Neural cell (in vitro differentiated cells): ENCODE results near the gene TSEN34.
"Not testable (repeated sequence)": the region's sequence is repeated elsewhere in the genome, so short reads cannot be mapped to it uniquely, and the experiment has no call there.

Source experiments
- EZH2 ChIP-seq: fragments of 200-600, 300-800 bp; shearing (Covaris generic), sonication (generic); IDR thresholded peaks from 2 replicates; pipeline ENCODE4 v1.6.1; 2014; ENCODE audit warnings: antibody characterized with exemption, low read length, borderline replicate concordance, mild to moderate bottlenecking; ENCODE audit not compliant: insufficient read depth, poor library complexity, severe bottlenecking
- POLR2AphosphoS5 ChIP-seq: IDR thresholded peaks from 2 replicates; pipeline ENCODE4 v1.6.1; 2012
- TF ChIP-seq, protein P1 (sequence below): fragments of 450-650 bp; IDR thresholded peaks from 2 replicates; pipeline ENCODE4 v1.5.1; 2014; ENCODE audit warnings: antibody characterized with exemption, mild to moderate bottlenecking, moderate library complexity; ENCODE audit not compliant: poor library complexity, severe bottlenecking

DNA sequence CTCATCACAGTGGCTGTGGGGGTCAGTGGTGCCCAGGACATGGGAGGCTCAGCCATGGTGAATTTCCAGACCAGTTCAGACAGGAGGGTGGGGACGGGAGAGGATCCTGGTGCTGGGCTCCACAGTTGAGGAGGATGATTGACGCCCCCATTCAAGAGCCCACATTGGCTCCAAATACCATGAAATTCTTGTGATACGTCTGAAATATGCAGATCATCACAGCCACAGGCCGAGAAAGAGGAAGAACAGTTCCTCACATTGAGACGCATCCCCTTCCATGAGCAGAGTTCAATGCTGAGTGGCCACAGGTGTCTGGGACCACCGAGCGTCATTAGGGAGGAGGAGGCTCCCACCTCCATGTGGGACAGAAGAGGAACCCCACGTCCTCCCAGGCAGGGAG lies 52.7 kb downstream of the TSEN34 start:
- TF ChIP-seq, protein P1, sequence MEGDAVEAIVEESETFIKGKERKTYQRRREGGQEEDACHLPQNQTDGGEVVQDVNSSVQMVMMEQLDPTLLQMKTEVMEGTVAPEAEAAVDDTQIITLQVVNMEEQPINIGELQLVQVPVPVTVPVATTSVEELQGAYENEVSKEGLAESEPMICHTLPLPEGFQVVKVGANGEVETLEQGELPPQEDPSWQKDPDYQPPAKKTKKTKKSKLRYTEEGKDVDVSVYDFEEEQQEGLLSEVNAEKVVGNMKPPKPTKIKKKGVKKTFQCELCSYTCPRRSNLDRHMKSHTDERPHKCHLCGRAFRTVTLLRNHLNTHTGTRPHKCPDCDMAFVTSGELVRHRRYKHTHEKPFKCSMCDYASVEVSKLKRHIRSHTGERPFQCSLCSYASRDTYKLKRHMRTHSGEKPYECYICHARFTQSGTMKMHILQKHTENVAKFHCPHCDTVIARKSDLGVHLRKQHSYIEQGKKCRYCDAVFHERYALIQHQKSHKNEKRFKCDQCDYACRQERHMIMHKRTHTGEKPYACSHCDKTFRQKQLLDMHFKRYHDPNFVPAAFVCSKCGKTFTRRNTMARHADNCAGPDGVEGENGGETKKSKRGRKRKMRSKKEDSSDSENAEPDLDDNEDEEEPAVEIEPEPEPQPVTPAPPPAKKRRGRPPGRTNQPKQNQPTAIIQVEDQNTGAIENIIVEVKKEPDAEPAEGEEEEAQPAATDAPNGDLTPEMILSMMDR = not testable (repeated sequence)
- TF ChIP-seq POLR2AphosphoS5, EZH2: not testable (repeated sequence)
